Measurements from ENCODE around the gene COL2A1.

The COL2A1 gene

DNA sequence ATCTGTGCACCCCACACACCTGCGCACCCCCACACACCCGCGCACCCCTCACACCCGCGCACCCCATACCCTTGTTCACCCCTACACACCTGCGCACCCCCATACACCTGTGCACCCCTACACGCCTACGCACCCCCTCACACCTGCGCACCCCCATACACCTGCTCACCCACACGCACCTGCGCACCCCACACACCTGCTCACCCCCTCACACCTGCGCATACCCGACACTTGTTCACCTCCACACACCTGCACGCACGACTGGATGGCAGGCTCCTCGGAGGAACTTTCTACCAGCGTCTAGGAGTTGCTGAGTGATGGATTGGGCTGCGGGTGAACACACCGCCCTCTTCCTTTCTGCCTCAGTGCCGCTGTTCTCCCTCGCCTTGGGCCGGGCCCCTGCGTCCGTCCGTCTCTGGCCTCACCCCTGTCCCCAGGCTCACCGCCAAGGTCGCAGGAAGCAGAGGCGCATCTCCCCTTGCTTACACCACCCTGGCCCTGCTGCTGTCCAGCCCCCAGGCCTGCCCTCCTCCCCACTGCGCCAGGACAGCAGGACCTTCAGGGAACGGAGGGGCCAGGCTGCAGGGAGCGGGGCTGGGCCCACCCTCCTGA, 61.6 kb downstream of the COL2A1 start:
- no peak for DNase-seq

GRCh38 chr12:47941871-47942613, 62.2 kb downstream of the COL2A1 start:
- no peak for DNase-seq

GRCh38 chr12:47941475-47941780, 62.8 kb downstream of the COL2A1 start:
- peak; percentile 11 for DNase-seq

GRCh38 chr12:47940773-47941474, 63.4 kb downstream of the COL2A1 start:
- DNase-seq, result no peak

DNA sequence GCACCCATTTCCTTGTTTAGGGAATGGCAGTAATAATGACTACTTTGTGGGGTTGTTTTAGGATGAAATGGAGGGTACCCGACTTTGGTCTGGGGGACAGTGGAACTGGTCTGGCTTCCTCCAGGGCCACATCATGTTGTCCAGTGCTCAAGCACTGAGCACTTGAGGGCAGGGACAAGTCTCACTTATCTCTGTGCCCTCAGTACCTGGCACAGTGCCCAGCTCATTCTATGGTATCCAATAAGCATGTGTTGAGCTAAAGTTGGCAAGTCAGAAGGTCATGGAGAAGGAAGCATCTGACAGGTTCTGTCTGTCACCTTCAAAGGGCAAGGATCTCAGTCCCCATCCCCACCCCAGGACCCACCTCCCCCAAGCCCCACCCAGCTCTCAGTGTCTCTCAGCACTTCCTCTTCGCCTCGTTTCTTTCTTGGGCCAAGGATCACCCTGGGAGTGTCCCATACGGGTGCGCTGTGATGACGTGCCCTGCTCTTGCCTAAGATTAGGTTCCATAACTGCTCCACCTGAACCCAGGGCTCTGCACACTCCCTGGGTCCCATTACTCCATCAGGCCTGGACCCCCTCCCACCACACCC, 65.2 kb downstream of the COL2A1 start:
- DNase-seq, result no peak

DNA sequence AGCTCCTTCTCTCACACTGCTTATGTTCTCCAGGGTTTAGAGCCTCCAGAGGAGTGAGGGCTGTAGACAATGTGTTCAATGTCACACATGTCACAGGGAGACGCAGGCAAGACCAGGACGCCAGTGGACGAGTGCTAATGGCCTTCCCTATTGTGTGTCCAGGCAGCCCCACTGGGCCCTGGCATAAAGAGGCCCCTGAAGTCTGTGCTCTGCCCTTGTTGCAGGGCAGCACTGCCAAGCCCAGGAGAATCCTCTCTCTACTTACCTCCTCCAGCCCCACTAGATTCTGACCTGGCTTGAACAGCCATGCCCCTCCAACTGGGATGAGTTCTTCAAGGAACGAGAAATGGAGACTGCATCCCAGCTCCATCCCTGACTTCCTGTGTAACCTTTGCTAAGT, 65.7 kb downstream of the COL2A1 start:
- DNase-seq, result no peak

- no peak for DNase-seq
Observed at GRCh38 chr12:47938093-47938492, 66.2 kb downstream of the COL2A1 start.

- DNase-seq, result no peak
Observed at GRCh38 chr12:47935184-47935583, 69.1 kb downstream of the COL2A1 start.

DNA sequence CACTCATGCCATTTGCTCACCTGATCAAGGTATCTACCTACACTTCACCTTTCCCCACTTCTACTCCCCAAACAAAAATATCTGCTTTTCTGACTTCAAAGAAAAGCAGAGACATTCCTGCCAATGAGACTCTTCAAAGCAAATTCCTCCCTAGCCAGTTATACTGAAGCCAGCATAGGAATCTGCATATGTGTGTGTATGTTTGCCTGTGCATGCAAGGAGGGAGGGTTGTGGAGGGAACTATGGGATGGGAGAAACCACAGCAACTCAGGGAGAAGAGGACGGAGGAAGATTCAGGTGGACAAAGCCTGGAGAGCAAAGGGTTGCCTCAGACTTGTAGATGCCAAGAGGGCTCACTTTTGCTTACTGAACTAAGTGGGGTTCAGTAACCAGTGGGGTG, 73.1 kb downstream of the COL2A1 start:
- DNase-seq, result no peak

DNA sequence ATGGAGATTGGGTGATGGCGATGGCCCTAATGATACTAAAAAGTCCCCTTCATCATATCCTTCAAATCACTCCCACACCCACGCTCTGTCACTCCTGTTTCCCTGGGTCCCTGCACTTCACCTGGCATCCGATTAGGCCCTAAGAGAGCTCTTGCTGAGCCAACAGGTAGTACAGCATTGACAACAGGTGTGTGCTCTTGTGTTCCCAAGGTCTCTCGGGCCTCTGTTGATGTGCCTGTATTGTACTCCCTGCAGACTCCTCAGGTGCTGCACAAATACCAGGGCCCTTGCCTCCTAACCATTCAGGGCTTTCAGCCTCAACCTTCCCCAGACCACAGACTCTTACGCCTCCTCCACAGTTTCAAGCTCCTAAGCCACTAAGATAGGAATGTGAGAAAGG, 73.6 kb downstream of the COL2A1 start:
- no peak for DNase-seq

DNA sequence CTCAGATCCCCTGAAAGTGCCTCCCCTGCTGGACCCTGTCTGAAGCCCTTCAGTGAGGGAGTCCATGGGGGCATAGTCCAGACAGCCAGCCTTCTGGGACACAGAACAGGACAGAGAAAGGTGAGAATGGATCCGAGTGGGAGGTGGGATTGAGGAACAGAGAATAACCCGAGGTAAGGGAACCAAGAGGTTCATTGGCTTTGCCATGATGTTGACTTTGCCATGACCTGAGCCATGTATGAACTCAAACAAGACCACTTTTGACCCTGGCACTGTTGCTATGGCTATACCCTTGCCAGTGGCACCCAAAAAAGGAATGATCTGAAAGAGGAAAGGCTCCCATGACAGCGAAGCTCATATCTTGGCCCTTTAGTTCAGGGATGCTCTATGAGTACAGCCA, 76.9 kb downstream of the COL2A1 start:
- no peak for DNase-seq
